Esophagus mucosa (tissue), 1 donor: ENCODE measurements around the gene HNF4A. TPM values are rescaled to one million over a fixed set of nuclear protein-coding genes. Genes with fewer than 3 reads are reported as not detected.

Experiments used
- ATAC-seq: fragments of 200-7000 bp; cut with Tn5 transposase; one replicate; pipeline ENCODE4 v1.9.1; 2020
- total RNA-seq: library from RNA; stranded (reverse); gene quantifications from one replicate; pipeline ENCODE4 v1.2.4, GENCODE V29; 2023
- donor health status: DM: yes; HTN: yes; CAD: no.

HNF4A gene
- total RNA-seq, 1 donor from 2014 or later = not detected

- ATAC-seq = no peak
Observed at GRCh38 chr20:44426879-44427790, 71.6 kb downstream of the HNF4A start.

DNA sequence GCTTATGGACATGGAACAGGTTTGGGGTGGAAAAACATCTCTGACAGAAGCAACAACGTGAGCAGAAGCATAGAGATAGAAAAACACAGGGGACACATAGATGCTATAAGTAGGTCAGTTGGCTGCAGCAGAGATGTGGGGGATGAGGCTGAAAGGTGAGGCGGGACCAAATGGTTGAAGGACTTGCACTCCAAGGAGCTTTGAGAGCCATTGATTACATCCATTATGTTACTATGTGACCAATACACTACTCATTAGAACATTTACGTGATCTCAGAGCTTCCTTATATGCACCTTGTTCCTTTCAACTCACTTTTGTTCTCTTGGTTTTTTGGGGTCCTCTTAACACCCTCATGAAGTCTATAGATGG, 72.3 kb downstream of the HNF4A start:
- ATAC-seq = no peak

GRCh38 chr20:44428174-44429016, 72.9 kb downstream of the HNF4A start:
- ATAC-seq = no peak

GRCh38 chr20:44429017-44429339, 73.5 kb downstream of the HNF4A start:
- no peak for ATAC-seq

- ATAC-seq = no peak
Observed at GRCh38 chr20:44429419-44430269, 74.1 kb downstream of the HNF4A start.

DNA sequence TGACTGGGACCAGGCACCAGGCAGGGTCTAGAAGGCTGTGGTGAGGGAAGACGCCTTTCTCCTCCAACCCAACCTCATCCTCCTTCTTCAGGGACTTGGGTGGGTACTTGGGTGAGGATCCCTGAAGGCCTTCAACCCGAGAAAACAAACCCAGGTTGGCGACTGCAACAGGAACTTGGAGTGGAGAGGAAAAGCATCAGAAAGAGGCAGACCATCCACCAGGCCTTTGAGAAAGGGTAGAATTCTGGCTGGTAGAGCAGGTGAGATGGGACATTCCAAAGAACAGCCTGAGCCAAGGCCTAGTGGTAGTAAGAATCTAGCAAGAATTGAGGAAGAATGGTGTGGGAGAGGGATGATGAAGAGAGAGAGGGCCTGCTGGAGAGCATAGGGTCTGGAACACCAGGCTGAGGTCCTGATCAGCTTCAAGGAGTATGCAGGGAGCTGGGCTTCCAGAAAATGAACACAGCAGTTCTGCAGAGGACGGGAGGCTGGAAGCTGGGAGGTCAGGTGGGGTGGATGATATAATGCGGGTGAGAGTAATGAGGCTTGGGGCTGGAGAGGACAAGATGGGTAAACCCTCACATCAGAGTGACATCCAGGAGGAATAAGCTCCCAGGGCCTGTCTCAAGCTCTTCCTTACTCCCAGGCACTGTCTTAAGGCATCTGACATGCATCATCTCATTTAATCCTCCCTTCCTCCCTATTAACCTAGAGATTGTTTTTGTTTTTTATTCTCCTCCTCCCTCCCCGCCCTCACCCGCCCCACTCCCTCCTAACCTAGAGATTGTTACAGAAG, 75.0 kb downstream of the HNF4A start:
- ATAC-seq = no peak

GRCh38 chr20:44431118-44431501, 75.6 kb downstream of the HNF4A start:
- no peak for ATAC-seq

DNA sequence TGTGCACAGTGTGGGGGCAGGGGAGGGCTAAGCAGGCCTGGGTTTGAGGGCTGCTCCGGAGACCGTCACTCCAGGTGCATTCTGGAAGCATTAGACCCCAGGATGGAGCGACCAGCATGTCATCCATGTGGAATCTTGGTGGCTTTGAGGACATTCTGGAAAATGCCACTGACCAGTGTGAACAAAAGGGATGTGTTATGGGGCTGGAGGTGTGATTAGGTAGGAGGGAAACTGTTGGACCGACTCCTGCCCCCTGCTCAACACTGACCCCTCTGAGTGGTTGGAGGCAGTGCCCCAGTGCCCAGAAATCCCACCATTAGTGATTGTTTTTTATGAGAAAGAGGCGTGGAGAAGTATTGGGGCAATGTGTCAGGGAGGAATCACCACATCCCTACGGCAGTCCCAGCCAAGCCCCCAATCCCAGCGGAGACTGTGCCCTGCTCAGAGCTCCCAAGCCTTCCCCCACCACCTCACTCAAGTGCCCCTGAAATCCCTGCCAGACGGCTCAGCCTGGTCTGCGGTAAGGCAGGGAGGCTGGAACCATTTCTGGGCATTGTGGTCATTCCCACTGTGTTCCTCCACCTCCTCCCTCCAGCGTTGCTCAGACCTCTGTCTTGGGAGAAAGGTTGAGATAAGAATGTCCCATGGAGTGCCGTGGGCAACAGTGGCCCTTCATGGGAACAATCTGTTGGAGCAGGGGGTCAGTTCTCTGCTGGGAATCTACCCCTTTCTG, 76.2 kb downstream of the HNF4A start:
- no peak for ATAC-seq

DNA sequence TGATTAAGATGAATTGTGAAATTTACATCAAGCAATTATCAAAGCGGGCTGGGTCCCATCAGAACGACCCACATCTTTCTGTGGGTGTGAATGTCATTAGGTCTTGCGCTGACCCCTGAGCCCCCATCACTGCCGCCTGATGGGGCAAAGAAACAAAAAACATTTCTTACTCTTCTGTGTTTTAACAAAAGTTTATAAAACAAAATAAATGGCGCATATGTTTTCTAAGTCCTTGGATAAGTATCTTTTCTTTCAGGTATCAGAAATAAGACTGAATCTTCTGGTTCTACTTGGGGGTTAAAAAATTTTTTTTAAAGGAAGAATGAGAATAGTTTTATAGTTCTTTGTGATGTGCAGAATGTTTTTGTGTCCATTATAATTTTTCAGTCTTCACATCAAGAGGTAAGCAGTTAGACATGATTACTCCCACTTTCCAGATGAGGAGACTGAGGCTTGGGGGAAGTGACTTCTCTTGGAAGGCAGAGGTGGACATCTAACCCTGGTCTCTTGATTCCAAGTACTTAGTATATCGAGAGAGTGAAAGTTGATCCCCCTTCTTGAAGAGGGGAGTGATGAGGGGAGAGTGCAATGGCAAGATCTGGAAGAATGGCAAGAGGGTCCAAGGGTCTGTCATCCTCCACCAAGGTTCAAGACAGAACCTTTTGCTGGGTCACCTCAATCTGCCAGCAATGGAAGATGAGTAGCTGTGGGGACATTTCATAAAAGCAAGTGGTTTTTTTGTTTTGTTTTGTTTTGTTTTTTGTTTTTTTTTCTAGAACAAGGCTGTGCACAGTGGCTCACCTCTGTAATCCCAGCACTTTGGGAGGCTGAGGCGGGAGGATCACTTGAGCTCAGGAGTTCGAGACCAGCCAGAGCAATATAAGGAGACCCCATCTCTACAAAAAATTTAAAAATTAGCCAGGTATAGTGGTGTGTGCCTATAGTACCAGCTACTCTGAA, 77.4 kb downstream of the HNF4A start:
- no peak for ATAC-seq

DNA sequence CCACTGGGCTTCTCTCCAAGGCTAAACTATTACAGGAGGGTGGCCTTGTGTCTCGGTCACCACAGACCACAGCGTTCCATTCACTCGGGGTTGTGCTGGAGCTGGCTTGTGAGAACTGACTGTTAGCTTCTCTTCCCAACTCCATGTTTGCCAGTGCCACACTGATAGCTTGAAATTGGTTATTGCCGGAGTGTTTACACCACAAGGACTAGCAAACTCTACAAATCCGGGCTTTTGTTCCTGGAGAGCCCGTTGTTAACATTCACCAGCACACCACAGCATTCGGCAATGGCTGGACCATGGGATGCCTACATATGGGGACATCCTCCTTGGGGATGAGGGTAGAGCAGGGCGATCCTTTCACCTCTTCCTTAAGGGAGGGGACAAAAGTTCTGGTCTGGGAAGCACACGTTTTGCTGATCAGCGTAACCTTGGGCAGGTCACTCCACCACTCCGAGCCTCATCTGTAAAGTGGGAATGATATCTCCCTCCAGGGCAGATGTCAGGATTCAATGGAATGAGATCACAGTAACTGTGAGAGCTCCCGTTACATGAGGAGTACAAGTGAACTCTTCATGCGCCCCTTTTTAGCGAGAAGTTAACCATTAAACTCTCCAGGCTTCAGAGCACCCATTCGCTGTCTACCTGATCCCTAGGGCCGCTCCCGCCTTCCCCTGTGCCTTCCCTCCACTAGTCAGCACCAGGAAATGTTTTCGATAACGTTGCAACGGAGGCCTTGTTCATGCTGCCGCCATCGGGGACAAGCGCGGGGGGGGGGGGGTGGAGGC, 78.4 kb downstream of the HNF4A start:
- ATAC-seq = no peak

DNA sequence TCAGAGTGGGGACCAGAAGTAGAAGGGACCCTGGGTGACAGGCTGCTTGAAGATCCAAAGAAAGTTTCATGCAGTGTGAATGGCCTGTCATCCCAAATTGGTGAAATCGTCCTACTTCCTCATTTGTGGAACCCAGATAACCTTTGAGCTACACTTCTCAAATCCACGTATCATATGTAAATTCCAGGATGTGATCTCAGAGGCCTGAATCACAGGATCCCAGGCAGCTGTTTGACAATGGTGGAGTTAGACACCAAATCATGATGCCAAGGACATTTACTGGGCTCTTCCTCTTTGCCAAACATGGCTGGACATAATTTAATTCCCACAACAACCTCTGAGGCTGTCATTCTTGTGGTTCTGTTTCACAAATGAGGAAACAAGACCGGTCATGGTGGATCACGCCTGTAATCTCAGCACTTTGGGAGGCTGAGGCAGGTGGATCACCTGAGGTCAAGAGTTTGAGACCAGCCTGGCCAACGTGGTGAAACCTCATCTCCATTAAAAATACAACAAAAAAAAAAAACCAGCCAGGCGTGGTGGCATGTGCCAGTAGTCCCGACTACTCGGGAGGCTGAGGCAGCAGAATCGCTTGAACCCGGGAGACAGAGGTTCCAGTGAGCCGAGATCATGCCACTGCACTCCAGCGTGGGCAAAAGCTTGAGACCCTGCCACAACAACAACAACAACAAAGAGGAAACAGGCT, 80.3 kb downstream of the HNF4A start:
- ATAC-seq = no peak

DNA sequence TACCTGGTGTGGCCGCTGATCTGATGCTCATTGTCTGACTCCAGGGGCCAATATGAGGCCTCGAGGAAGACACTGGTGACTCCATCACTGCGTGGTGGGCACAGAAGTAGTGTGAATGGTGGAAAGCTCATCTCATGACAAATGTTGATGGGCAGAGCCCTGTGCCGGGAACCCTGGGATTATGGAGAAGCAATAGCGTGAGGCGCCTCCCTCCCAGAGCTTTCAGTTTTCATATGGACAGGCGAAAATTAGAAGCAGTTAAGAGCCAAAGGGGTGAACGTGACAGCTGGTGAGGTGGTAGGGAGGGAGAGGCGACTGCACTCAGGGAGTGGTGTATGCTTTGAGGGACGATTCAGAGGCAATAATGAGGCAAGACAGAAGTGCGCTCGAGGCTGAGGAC, 80.9 kb downstream of the HNF4A start:
- no peak for ATAC-seq

DNA sequence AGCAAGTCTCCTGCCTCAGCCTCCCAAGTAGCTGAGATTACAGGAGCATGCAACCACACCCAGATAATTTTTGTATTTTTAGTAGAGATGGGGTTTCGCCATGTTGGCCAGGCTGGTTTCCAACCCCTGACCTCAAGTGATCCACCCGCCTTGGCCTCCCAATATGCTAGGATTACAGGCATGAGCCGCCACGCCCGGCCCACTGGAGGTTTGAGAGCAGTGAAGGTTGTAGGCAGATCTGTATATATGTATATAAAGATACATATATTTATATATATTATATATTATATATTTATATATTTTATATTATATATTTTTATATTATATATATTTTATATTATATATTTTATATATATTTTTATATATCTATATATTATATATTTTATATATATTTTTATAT, 82.0 kb downstream of the HNF4A start:
- no peak for ATAC-seq

GRCh38 chr20:44438782-44439181, 83.3 kb downstream of the HNF4A start:
- no peak for ATAC-seq

- ATAC-seq = no peak
Observed at GRCh38 chr20:44439318-44439717, 83.8 kb downstream of the HNF4A start.

GRCh38 chr20:44442298-44443070, 87.0 kb downstream of the HNF4A start:
- ATAC-seq = no peak
